H1 (cell line): ENCODE results near the gene CACNA1F. TPM values are rescaled to one million over a fixed set of nuclear protein-coding genes. Genes with fewer than 3 reads are reported as not detected.

ENCODE experiments used
- CTCF ChIA-PET: fragments of 300-600 bp; sonication (Branson Sonifier 250); formaldehyde crosslinking; loops from one replicate; lab custom pipeline; 2021; ENCODE audit not compliant: partially characterized antibody; lab: Charles Lee
- POLR2A ChIA-PET: fragments of 300-600 bp; sonication (Branson Sonifier 250); formaldehyde crosslinking; loops from one replicate; lab custom pipeline; 2021; ENCODE audit warnings: inconsistent platforms; ENCODE audit not compliant: partially characterized antibody; lab: Charles Lee
- DNase-seq, 2 experiments: peaks; one replicate each; pipeline versions ENCODE4 v3.0.0 to v3.0.0-alpha.2; 2010 to 2022; ENCODE audit warnings: low spot score in 2 of 2, low read depth in 1 of 2, mixed read lengths in 1 of 2
- FAIRE-seq: peaks from 2 replicates; lab custom pipeline; 2011; peaks lifted over from hg19 to GRCh38; lab: Jason Lieb, UNC
- H2AFZ ChIP-seq: 2 replicates; pipeline ENCODE4 v1.8.1; 2012; ENCODE audit warnings: low read length, inconsistent platforms
- H2AK5ac ChIP-seq: 2 replicates; pipeline ENCODE4 v1.6.1; 2013; ENCODE audit warnings: low read depth, low read length
- H2BK120ac ChIP-seq: replicated peaks from 2 replicates; pipeline ENCODE3; 2013; ENCODE audit warnings: low read depth, low read length, inconsistent platforms
- H2BK12ac ChIP-seq: 2 replicates; pipeline ENCODE4 v1.6.1; 2013; ENCODE audit warnings: low read depth, low read length
- H2BK15ac ChIP-seq: 2 replicates; pipeline ENCODE4 v1.6.1; 2013; ENCODE audit warnings: low read length
- H2BK20ac ChIP-seq: 2 replicates; pipeline ENCODE4 v1.6.1; 2013; ENCODE audit warnings: low read length
- H2BK5ac ChIP-seq: 2 replicates; pipeline ENCODE4 v1.6.1; 2013; ENCODE audit warnings: low read depth, low read length
- H3K14ac ChIP-seq: 2 replicates; pipeline ENCODE4 v1.6.1; 2013; ENCODE audit warnings: inconsistent platforms; ENCODE audit not compliant: insufficient read length
- H3K18ac ChIP-seq: 2 replicates; pipeline ENCODE4 v1.6.1; 2013; ENCODE audit warnings: low read length; ENCODE audit errors: extremely low read depth
- H3K23ac ChIP-seq: 2 replicates; pipeline ENCODE4 v1.6.1; 2013; ENCODE audit warnings: inconsistent platforms; ENCODE audit not compliant: insufficient read length
- H3K23me2 ChIP-seq: 2 replicates; pipeline ENCODE4 v1.6.1; 2013; ENCODE audit warnings: low read depth, low read length
- H3K27ac ChIP-seq: 2 replicates; pipeline ENCODE4 v1.6.1; 2011; ENCODE audit warnings: low read depth, low read length, inconsistent platforms
- H3K27me3 ChIP-seq, 4 experiments: replicated peaks in 1 of 4; 1 replicate in 1 of 4; 2 replicates in 3 of 4; pipeline versions ENCODE4 v1.6.1 to v1.8.1; 2011 to 2013; ENCODE audit warnings: low read length in 3 of 4, mild to moderate bottlenecking in 3 of 4, inconsistent platforms in 2 of 4, mixed read lengths in 2 of 4, moderate library complexity in 1 of 4; ENCODE audit not compliant: control insufficient read depth in 3 of 4, insufficient read depth in 3 of 4; ENCODE audit errors: extremely low read depth in 1 of 4
- H3K36me3 ChIP-seq, 4 experiments: 2 replicates each; pipeline versions ENCODE4 v1.6.1 to v1.8.1; 2011 to 2013; ENCODE audit warnings: mild to moderate bottlenecking in 4 of 4, low read length in 3 of 4, moderate library complexity in 2 of 4, control low read depth in 1 of 4, inconsistent platforms in 1 of 4; ENCODE audit not compliant: insufficient read depth in 4 of 4, control insufficient read depth in 2 of 4
- H3K4ac ChIP-seq: replicated peaks from 2 replicates; pipeline ENCODE3; 2013; ENCODE audit warnings: low read length, low read depth, mixed read lengths, inconsistent platforms; ENCODE audit not compliant: insufficient read length
- H3K4me1 ChIP-seq, 4 experiments: replicated peaks in 1 of 4; 1 replicate in 1 of 4; 2 replicates in 3 of 4; pipeline versions ENCODE4 v1.6.1 to v1.8.1; 2011 to 2013; ENCODE audit warnings: low read length in 3 of 4, inconsistent platforms in 2 of 4, mixed read lengths in 1 of 4; ENCODE audit not compliant: insufficient read depth in 4 of 4, control insufficient read depth in 3 of 4
- H3K4me2 ChIP-seq, 2 experiments: 2 replicates each; pipeline versions ENCODE4 v1.6.1 to v1.8.1; 2011 to 2013; ENCODE audit warnings: low read depth in 2 of 2, low read length in 2 of 2, control low read depth in 1 of 2, inconsistent platforms in 1 of 2, mild to moderate bottlenecking in 1 of 2; ENCODE audit not compliant: insufficient read depth in 1 of 2
- H3K4me3 ChIP-seq, 4 experiments: fragments of 200-600, 300-600 bp in 1 of 4; sonication (generic), shearing (Covaris generic), sonication (Bioruptor Twin) in 1 of 4; 2 replicates each; pipeline versions ENCODE4 v1.5.1 to v1.8.1; 2011 to 2016; ENCODE audit warnings: low read length in 4 of 4, low read depth in 3 of 4, control low read depth in 2 of 4, inconsistent platforms in 2 of 4, mild to moderate bottlenecking in 2 of 4, mixed read lengths in 1 of 4, moderate library complexity in 1 of 4; ENCODE audit not compliant: insufficient read depth in 2 of 4; ENCODE audit errors: extremely low read depth in 1 of 4
- H3K56ac ChIP-seq: replicated peaks from 2 replicates; pipeline ENCODE3; 2013; ENCODE audit warnings: low read depth, mild to moderate bottlenecking, mixed read lengths, low read length, inconsistent platforms; ENCODE audit not compliant: insufficient read length
- H3K79me1 ChIP-seq: 2 replicates; pipeline ENCODE4 v1.6.1; 2013; ENCODE audit warnings: low read depth, low read length, control low read depth
- H3K79me2 ChIP-seq, 2 experiments: 2 replicates each; pipeline versions ENCODE4 v1.6.1 to v1.8.1; 2012 to 2013; ENCODE audit warnings: low read length in 2 of 2, mild to moderate bottlenecking in 2 of 2, inconsistent platforms in 1 of 2; ENCODE audit not compliant: insufficient read depth in 2 of 2, control insufficient read depth in 1 of 2
- H3K9ac ChIP-seq, 4 experiments: replicated peaks in 1 of 4; 1 replicate in 1 of 4; 2 replicates in 3 of 4; pipeline versions ENCODE4 v1.6.1 to v1.8.1; 2011 to 2013; ENCODE audit warnings: low read depth in 3 of 4, low read length in 3 of 4, control low read depth in 2 of 4, mild to moderate bottlenecking in 2 of 4, moderate library complexity in 2 of 4, inconsistent platforms in 1 of 4; ENCODE audit errors: extremely low read depth in 1 of 4
- H3K9me3 ChIP-seq, 2 experiments: 2 replicates each; pipeline versions ENCODE4 v1.6.1 to v1.8.1; 2012 to 2013; ENCODE audit warnings: mild to moderate bottlenecking in 2 of 2, moderate library complexity in 2 of 2, control low read depth in 1 of 2, inconsistent platforms in 1 of 2, low read depth in 1 of 2, low read length in 1 of 2, mixed read lengths in 1 of 2; ENCODE audit not compliant: insufficient read depth in 2 of 2
- H4K20me1 ChIP-seq, 2 experiments: replicated peaks in 1 of 2; 2 replicates each; pipeline versions ENCODE3 to v1.8.1; 2011 to 2013; ENCODE audit warnings: inconsistent platforms in 2 of 2, low read length in 2 of 2, mild to moderate bottlenecking in 1 of 2; ENCODE audit not compliant: insufficient read depth in 2 of 2, control insufficient read depth in 1 of 2
- H4K5ac ChIP-seq: 2 replicates; pipeline ENCODE4 v1.6.1; 2013; ENCODE audit warnings: low read length, low read depth, mixed read lengths, inconsistent platforms; ENCODE audit not compliant: insufficient read length
- H4K8ac ChIP-seq: 2 replicates; pipeline ENCODE4 v1.8.0; 2013; ENCODE audit warnings: mild to moderate bottlenecking, moderate library complexity, low read length, inconsistent platforms; ENCODE audit not compliant: insufficient read depth; ENCODE audit errors: extremely low read depth
- H4K91ac ChIP-seq: replicated peaks from 2 replicates; pipeline ENCODE3; 2013; ENCODE audit warnings: low read length, mixed read lengths, inconsistent platforms; ENCODE audit not compliant: insufficient read length
- ATF3 ChIP-seq: IDR thresholded peaks from 2 replicates; pipeline ENCODE4 v1.6.1; 2011; ENCODE audit warnings: low read depth, mild to moderate bottlenecking, low read length; ENCODE audit not compliant: insufficient read depth
- CTCF ChIP-seq, 3 experiments: IDR thresholded peaks; 1 replicate in 2 of 3; 2 replicates in 1 of 3; pipeline versions ENCODE4 v1.5.1 to v1.6.1; 2011; ENCODE audit warnings: low read length in 3 of 3, mild to moderate bottlenecking in 3 of 3, inconsistent platforms in 2 of 3, low read depth in 1 of 3, moderate library complexity in 1 of 3; ENCODE audit not compliant: insufficient read depth in 1 of 3; ENCODE audit errors: control extremely low read depth in 1 of 3
- HDAC2 ChIP-seq, 2 experiments: fragments of 300-600 bp in 1 of 2; sonication (generic) in 1 of 2; IDR thresholded peaks; 2 replicates each; pipeline ENCODE4 v1.6.1; 2011 to 2012; ENCODE audit warnings: low read depth in 2 of 2, low read length in 2 of 2, mild to moderate bottlenecking in 2 of 2, moderate library complexity in 2 of 2, borderline replicate concordance in 1 of 2, inconsistent platforms in 1 of 2
- RAD21 ChIP-seq, 2 experiments: IDR thresholded peaks in 1 of 2; conservative IDR thresholded peaks in 1 of 2; 2 replicates each; pipeline ENCODE4 v1.6.1; 2011; ENCODE audit warnings: low read depth in 2 of 2, low read length in 2 of 2, improper control_type of control experiment in 1 of 2, inconsistent platforms in 1 of 2, mild to moderate bottlenecking in 1 of 2, moderate library complexity in 1 of 2
- SAP30 ChIP-seq: fragments of 300-600 bp; sonication (generic); IDR thresholded peaks from 2 replicates; pipeline ENCODE4 v1.7.1; 2012; ENCODE audit warnings: low read length, moderate library complexity, mild to moderate bottlenecking, inconsistent platforms; ENCODE audit not compliant: insufficient read depth, insufficient replicate concordance
- WGBS, 2 experiments: shearing (Covaris generic) in 1 of 2; methylation state at CpG; one replicate each; pipeline versions ENCODE4 v1.1.6 to v1.1.7; 2013 to 2015; ENCODE audit warnings: low lambda C conversion rate in 2 of 2, mixed read lengths in 2 of 2, inconsistent platforms in 1 of 2, low coverage in 1 of 2, missing lambda C conversion rate in 1 of 2; ENCODE audit not compliant: insufficient replicate concordance in 2 of 2, insufficient coverage in 1 of 2, insufficient read length in 1 of 2; ENCODE audit errors: extremely low coverage in 1 of 2, missing lambda C conversion rate in 1 of 2; 5-methylcytosine and 5-hydroxymethylcytosine counted together
- polyA plus RNA-seq, 7 experiments: library from polyadenylated mRNA; depleted of rRNA in 3 of 7; stranded (reverse) in 5 of 7; unstranded in 2 of 7; fragments of >200 nt in 5 of 7; fragments of 200-250 nt in 2 of 7; gene quantifications; 1 replicate in 5 of 7; 2 replicates in 1 of 7; 4 replicates in 1 of 7; pipeline versions ENCODE4 v1.2.1 to v1.2.3, GENCODE V29; 2011 to 2013; ENCODE audit warnings: missing spikeins in 2 of 7, mixed read lengths in 2 of 7
- total RNA-seq: library from RNA; stranded (reverse); fragmentation: NEBNext Ultra II Directional; extraction: Animal tissue kit (Norgen Biotek cat#: 25700); gene quantifications from 2 replicates; pipeline ENCODE4 v1.2.1, GENCODE V29; 2021

Gene CACNA1F
- total and polyA plus RNA-seq, 2 of the 8 experiments (the other 6 are each of a cell fraction or from before 2014, with no cell fraction given): 0.59 to 0.84 TPM

- Histone ChIP-seq H3K4me3 (peak overlapping the region in 1 of 4 experiments; percentile 21; a peak in 1 of 8 replicates), H2BK15ac (no peak overlapping the region), H3K23me2 (no peaks in the 10 kb centered on the region), H4K91ac (no peak overlapping the region), H2BK120ac (no peak overlapping the region), H3K4ac (no peak overlapping the region), H4K20me1 (no peaks in the 10 kb centered on the region), H3K9ac (no peak overlapping the region; a peak in 1 of 7 replicates), H3K14ac (no peak overlapping the region), H3K23ac (no peak overlapping the region), H3K4me2 (peak overlapping the region; percentile 28 to 44; a peak in 2 of 4 replicates), H3K27me3 (no peaks in the 10 kb centered on the region), H4K8ac (peak overlapping the region; percentile 35; the same call in 1 of the 2 replicates), H2BK20ac (no peak overlapping the region), H4K5ac (no peak overlapping the region), H3K27ac (no peak overlapping the region), H2BK5ac (no peak overlapping the region), H2AK5ac (no peak overlapping the region), H3K9me3 (no peaks in the 10 kb centered on the region), H3K36me3 (no peaks in the 10 kb centered on the region), H3K79me1 (no peaks in the 10 kb centered on the region), H2BK12ac (no peak overlapping the region), H3K79me2 (no peaks in the 10 kb centered on the region), H3K56ac (no peak overlapping the region), H2AFZ (no peak overlapping the region; the same call in none of the 2 replicates), H3K18ac (no peak overlapping the region), H3K4me1 (peaks cover 0 to 11% (median 2%) of the 10 kb centered on the region in 4 experiments; a peak in 2 of 7 replicates)
- FAIRE-seq (no peak), DNase-seq (no peak)
- CTCF ChIA-PET: interaction anchor here (0.6 to 4.6 kb wide), 6 partner anchors 12 to 638 kb away, joined by 3 to 22 read pairs (median 3); no protein-coding TSS in a partner anchor
- no peak for TF ChIP-seq ATF3
- TF ChIP-seq RAD21 (IDR thresholded peaks at IDR 0.05 in 1 of 2, conservative IDR thresholded peaks at IDR 0.05 in 1 of 2; ENCODE audit: low read depth in 2 of 2, low read length in 2 of 2): peak in 1 of 2 experiments; percentile 19; a peak in 2 of 4 replicates
- no peak for TF ChIP-seq HDAC2 (IDR thresholded peaks at IDR 0.05; ENCODE audit: borderline replicate concordance in 1 of 2, low read depth in 2 of 2, low read length in 2 of 2)
- peak in 1 of 3 experiments; percentile 5; a peak in 2 of 4 replicates for TF ChIP-seq CTCF (IDR thresholded peaks at IDR 0.05; ENCODE audit: control extremely low read depth in 1 of 3, insufficient read depth in 1 of 3, low read depth in 1 of 3, low read length in 3 of 3)
- TF ChIP-seq SAP30: no peak
- POLR2A ChIA-PET: interaction anchor here (1.0 kb wide), 1 partner anchor 9 kb away, joined by 3 read pairs; no protein-coding TSS in a partner anchor
- WGBS, 2 experiments: 61% methylated on average over 16 of the region's 28 CpGs; no CpG with 5 or more reads in 1 of the 2 experiments
These were observed 23.5 kb downstream of the CACNA1F start for GRCh38 chrX:49209434-49210251.
